ENCODE results near the gene ALCAM. TPM values are rescaled to one million over a fixed set of nuclear protein-coding genes. Genes with fewer than 3 reads are reported as not detected.

Gene ALCAM
- total RNA-seq, 4 donors from 2014 or later, result 9.4 to 25.9 (median 16.6) TPM

GRCh38 chr3:105424412-105425152 is 57.9 kb downstream of the ALCAM start:
- TF ChIP-seq POLR2A (IDR thresholded peaks at IDR 0.05), result no peak
- TF ChIP-seq EP300 (IDR thresholded peaks at IDR 0.05; ENCODE audit: low read depth), result no peak
- TF ChIP-seq CTCF (IDR thresholded peaks at IDR 0.05), result no peak
- TF ChIP-seq POLR2AphosphoS5 (IDR thresholded peaks at IDR 0.05), result no peak
- H3K4me1 ChIP-seq, result no peaks in the 10 kb centered on the region
- no peaks in the 10 kb centered on the region for H3K27me3 ChIP-seq
- 50 to 80% methylated on average over 2 of the region's 2 CpGs for WGBS, 2 donors (ENCODE audit: low coverage in 1 of 2)
- in situ Hi-C loops (cut with MboI; ENCODE audit: low pct_ligation_motif_present in 1 of 4, low pct_unique_long_range_greater_than_20kb in 1 of 4, low sequenced_read_pairs in 3 of 4), result no loop called here
- H3K9me3 ChIP-seq, result no peaks in the 10 kb centered on the region
- H3K36me3 ChIP-seq, result no peaks in the 10 kb centered on the region
- no peak overlapping the region for H3K27ac ChIP-seq
- no peak for DNase-seq
- intact Hi-C loops (cut with DNase I; ENCODE audit: low total_unique reads), result no loop called here
- H3K4me3 ChIP-seq, result no peak overlapping the region

GRCh38 chr3:105425153-105425502 is 58.4 kb downstream of the ALCAM start:
- H3K4me1 ChIP-seq, result no peaks in the 10 kb centered on the region

GRCh38 chr3:105427332-105427731 is 60.6 kb downstream of the ALCAM start:
- no peaks in the 10 kb centered on the region for H3K9me3 ChIP-seq
- no peaks in the 10 kb centered on the region for H3K4me1 ChIP-seq
- H3K27me3 ChIP-seq, result no peaks in the 10 kb centered on the region
- intact Hi-C loops (cut with DNase I; ENCODE audit: low total_unique reads) (no loop called here), in situ Hi-C loops (cut with MboI; ENCODE audit: low pct_ligation_motif_present in 1 of 4, low pct_unique_long_range_greater_than_20kb in 1 of 4, low sequenced_read_pairs in 3 of 4) (no loop called here)
- H3K36me3 ChIP-seq, result no peaks in the 10 kb centered on the region
- 96 to 100% methylated on average over 1 of the region's 1 CpG for WGBS, 2 donors (ENCODE audit: low coverage in 1 of 2)
- TF ChIP-seq POLR2AphosphoS5 (IDR thresholded peaks at IDR 0.05), result no peak
- no peak for DNase-seq
- H3K4me3 ChIP-seq, result no peak overlapping the region
- H3K27ac ChIP-seq, result no peak overlapping the region

More at GRCh38 chr3:105425153-105425502, 58.4 kb downstream of the ALCAM start:
- intact Hi-C loops (cut with DNase I; ENCODE audit: low total_unique reads), result no loop called here
- Histone ChIP-seq H3K4me3 (no peak overlapping the region), H3K36me3 (no peaks in the 10 kb centered on the region), H3K27ac (no peak overlapping the region), H3K27me3 (no peaks in the 10 kb centered on the region), H3K9me3 (no peaks in the 10 kb centered on the region)
- 84 to 90% methylated on average over 4 of the region's 4 CpGs for WGBS, 2 donors (ENCODE audit: low coverage in 1 of 2)
- TF ChIP-seq POLR2A (IDR thresholded peaks at IDR 0.05) (no peak), EP300 (IDR thresholded peaks at IDR 0.05; ENCODE audit: low read depth) (no peak), POLR2AphosphoS5 (IDR thresholded peaks at IDR 0.05) (no peak), CTCF (IDR thresholded peaks at IDR 0.05) (no peak)
- DNase-seq, result no peak
- in situ Hi-C loops (cut with MboI; ENCODE audit: low pct_ligation_motif_present in 1 of 4, low pct_unique_long_range_greater_than_20kb in 1 of 4, low sequenced_read_pairs in 3 of 4), result no loop called here

- in situ Hi-C loops (cut with MboI; ENCODE audit: low pct_ligation_motif_present in 1 of 4, low pct_unique_long_range_greater_than_20kb in 1 of 4, low sequenced_read_pairs in 3 of 4), result no loop called here
- no peak for TF ChIP-seq POLR2A (IDR thresholded peaks at IDR 0.05)
- no peak for TF ChIP-seq CTCF (IDR thresholded peaks at IDR 0.05)
- no peak for TF ChIP-seq EP300 (IDR thresholded peaks at IDR 0.05; ENCODE audit: low read depth)
- no peak for TF ChIP-seq POLR2AphosphoS5 (IDR thresholded peaks at IDR 0.05)
- H3K36me3 ChIP-seq, result no peaks in the 10 kb centered on the region
- intact Hi-C loops (cut with DNase I; ENCODE audit: low total_unique reads), result no loop called here
- no peaks in the 10 kb centered on the region for H3K27me3 ChIP-seq
- no peaks in the 10 kb centered on the region for H3K4me1 ChIP-seq
- no peak overlapping the region for H3K4me3 ChIP-seq
- H3K9me3 ChIP-seq, result no peaks in the 10 kb centered on the region
- no peak overlapping the region for H3K27ac ChIP-seq
- no peak for DNase-seq
Measured at GRCh38 chr3:105429034-105429762, 62.5 kb downstream of the ALCAM start.

Data from transverse colon (tissue), 4 donors.